Measurements from ENCODE around the gene ZNF296. TPM values are rescaled to one million over a fixed set of nuclear protein-coding genes. Genes with fewer than 3 reads are reported as not detected.

ZNF296 gene
- total and polyA plus RNA-seq, 2 experiments from 2014 or later, result not detected

DNA sequence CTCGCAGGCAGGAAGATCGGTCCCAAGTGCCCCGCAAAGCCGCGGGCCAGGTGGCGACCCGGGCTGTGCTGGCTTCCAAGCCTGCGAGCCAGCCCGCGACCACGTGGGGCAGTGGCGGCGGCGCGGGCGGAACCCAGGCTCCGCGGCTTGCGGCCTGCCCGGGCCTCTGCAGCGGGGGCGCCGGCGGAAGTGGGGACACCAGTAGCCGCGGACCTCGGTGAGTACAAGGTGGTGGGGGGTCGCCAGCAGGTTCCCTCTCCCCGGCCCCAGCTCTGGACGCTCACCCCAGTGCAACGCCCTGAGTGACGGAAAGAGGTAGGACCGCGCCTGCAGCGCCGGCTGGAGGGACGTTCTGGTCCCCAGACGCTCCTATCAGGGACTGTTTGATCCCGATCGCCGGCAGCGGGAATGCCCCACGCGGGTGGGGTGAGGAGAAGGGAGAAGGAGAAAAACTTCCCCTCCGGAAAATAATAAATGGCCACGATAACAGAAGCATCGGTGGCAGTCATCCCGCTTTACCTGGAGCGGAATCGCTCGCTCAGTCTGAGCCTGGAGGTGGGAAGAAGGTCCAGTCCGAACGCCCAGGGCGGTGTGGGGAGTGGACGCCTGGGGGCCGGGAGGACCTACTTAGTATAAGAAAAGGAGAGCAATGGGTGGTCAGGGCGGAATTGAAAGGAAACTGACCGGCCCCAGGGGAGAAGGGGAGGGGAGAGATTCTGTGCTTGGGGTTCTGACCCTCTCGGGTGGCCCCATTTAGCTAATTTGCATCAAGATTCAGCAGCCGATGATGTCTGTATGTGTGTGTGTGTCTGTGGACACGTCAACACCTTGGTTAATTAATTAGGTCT is 3.0 kb upstream of the ZNF296 start, which contains the start of gene GEMIN7:
GEMIN7 (plus strand) TSS at position 198 of the 848 bp plus-strand sequence. CDS start 10,855 bp downstream, outside the sequence.
- WGBS, 2 experiments (ENCODE audit: low coverage in 1 of 2, low lambda C conversion rate in 2 of 2, missing lambda C conversion rate in 2 of 2), result 0 to 1% methylated on average over 58 to 60 of the region's 61 CpGs
- Histone ChIP-seq H3K4me3 (peak within 1 kb of the TSS; percentile 96), H3K36me3 (ENCODE audit: low read depth) (no peaks in the 10 kb centered on the region), H2AFZ (peak within 1 kb of the TSS; percentile 94), H3K9me3 (ENCODE audit: low read depth) (no peaks in the 10 kb centered on the region), H3K4me2 (ENCODE audit: unreplicated experiment) (peak within 1 kb of the TSS; percentile 92), H3K27ac (peak within 1 kb of the TSS; percentile 60), H3K9me2 (ENCODE audit: insufficient read depth) (no peaks in the 10 kb centered on the region), H3K79me2 (ENCODE audit: insufficient read depth) (peaks cover 47% of the 10 kb centered on the region), H3F3A (ENCODE audit: insufficient read depth) (peaks cover 12% of the 10 kb centered on the region; the same call in 1 of the 2 replicates), H3K27me3 (replicated peaks; ENCODE audit: insufficient read depth) (no peaks in the 10 kb centered on the region), H3K9ac (peak within 1 kb of the TSS; percentile 93), H3K4me1 (ENCODE audit: insufficient read depth) (peaks cover 8% of the 10 kb centered on the region), H4K20me1 (ENCODE audit: insufficient read depth) (no peaks in the 10 kb centered on the region)
- in situ Hi-C loops (cut with MboI), result no loop called here
- DNase-seq, result peak; percentile 92
- no peak for TF ChIP-seq EZH2phosphoT487 (IDR thresholded peaks at IDR 0.05; ENCODE audit: insufficient read depth, low read depth)
- no peak for TF ChIP-seq EZH2 (IDR thresholded peaks at IDR 0.05; ENCODE audit: insufficient read depth, poor library complexity, severe bottlenecking)

DNA sequence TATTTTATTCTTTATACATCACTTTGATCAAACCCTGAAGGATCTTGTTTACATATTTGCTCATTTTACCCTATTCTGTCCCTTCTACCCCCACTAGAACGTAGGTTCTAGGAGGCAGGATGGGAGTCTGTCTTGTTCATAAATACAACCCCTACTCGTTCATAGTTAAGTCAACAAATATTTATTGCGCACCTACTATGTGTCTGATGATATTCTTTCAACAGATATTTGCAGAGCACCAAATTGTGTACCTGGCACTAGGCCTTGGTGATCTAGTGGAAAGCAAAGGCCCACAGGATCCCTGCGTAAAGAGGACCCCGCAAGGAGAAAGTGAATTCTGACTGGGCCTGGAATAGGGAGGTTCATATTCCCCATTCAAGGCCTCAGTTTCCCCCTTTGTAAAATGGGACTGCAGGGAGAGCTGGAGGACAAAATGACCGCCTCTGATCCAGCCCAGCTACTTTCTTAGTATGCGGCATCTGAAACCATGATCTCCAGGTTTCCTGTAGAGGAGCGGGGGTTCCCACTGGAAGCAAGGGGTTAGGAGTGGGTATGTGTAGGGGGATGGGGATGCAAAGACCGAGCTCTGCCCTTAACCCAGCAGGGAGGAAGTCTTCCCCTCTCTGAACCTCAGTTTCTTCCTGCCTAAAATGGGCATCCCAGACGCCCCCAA is 2.2 kb upstream of the ZNF296 start:
- Histone ChIP-seq H2AFZ (peak overlapping the region; percentile 94), H3K36me3 (ENCODE audit: low read depth) (no peaks in the 10 kb centered on the region), H3K79me2 (ENCODE audit: insufficient read depth) (peaks cover 44% of the 10 kb centered on the region), H3K27me3 (replicated peaks; ENCODE audit: insufficient read depth) (no peaks in the 10 kb centered on the region), H3K4me3 (peak overlapping the region; percentile 96), H3K4me1 (ENCODE audit: insufficient read depth) (peaks cover 8% of the 10 kb centered on the region), H3K27ac (no peak overlapping the region), H3K9ac (peak overlapping the region; percentile 93), H3K9me3 (ENCODE audit: low read depth) (no peaks in the 10 kb centered on the region), H3K4me2 (ENCODE audit: unreplicated experiment) (peak overlapping the region; percentile 79), H3K9me2 (ENCODE audit: insufficient read depth) (no peaks in the 10 kb centered on the region), H4K20me1 (ENCODE audit: insufficient read depth) (no peaks in the 10 kb centered on the region), H3F3A (ENCODE audit: insufficient read depth) (peaks cover 17% of the 10 kb centered on the region; the same call in 1 of the 2 replicates)
- 54 to 62% methylated on average over 9 to 10 of the region's 10 CpGs for WGBS, 2 experiments (ENCODE audit: low coverage in 1 of 2, low lambda C conversion rate in 2 of 2, missing lambda C conversion rate in 2 of 2)
- in situ Hi-C loops (cut with MboI), result no loop called here
- TF ChIP-seq EZH2phosphoT487 (IDR thresholded peaks at IDR 0.05; ENCODE audit: insufficient read depth, low read depth) (no peak), EZH2 (IDR thresholded peaks at IDR 0.05; ENCODE audit: insufficient read depth, poor library complexity, severe bottlenecking) (no peak)
- no peak for DNase-seq

DNA sequence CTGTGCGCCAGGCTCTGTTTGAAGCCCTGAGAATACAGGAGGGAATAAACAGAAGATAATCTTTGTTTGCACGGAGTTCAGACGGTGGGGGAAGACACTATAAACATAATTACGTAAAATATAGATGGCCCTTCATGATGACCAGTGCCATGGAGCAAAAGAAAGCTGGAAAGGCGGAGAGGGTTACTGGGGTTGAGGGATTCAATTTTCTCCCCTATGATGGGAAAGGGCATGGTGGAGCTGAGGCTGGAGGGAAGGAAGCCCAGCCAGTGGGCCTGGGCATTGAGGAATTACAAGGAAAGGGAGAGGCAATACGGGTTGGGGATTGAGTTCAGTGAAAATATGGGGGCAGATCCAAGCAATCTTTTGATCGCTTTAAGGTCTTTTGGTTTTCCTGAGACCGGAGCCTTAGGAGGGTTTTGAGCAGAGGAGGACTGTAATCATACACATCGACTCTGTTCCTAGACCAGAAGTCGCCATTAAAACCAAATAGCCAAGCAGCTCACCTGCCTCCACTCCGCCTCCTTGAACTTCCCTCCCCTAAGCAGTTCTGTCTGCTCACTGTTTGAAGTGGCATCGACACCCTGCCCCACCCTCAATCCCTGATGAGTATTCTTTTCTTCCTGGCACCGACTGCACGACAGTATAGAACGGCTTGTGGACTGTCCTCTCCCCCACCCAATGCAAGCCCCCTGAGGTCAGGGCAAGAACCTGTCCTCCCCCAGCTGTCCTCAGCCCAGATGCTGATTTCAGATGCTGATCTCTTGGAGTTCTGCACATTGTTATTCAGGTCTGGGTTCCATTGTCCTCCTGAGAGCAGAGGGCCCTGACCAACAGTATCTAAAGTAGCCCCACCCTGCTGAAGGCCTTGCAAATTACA is 813 bp upstream of the ZNF296 start:
- in situ Hi-C loops (cut with MboI), result no loop called here
- TF ChIP-seq EZH2 (IDR thresholded peaks at IDR 0.05; ENCODE audit: insufficient read depth, poor library complexity, severe bottlenecking) (no peak), EZH2phosphoT487 (IDR thresholded peaks at IDR 0.05; ENCODE audit: insufficient read depth, low read depth) (no peak)
- Histone ChIP-seq H3K4me1 (ENCODE audit: insufficient read depth) (peaks cover 8% of the 10 kb centered on the region), H3K27ac (no peak overlapping the region), H3F3A (ENCODE audit: insufficient read depth) (peaks cover 19% of the 10 kb centered on the region; the same call in 1 of the 2 replicates), H3K4me2 (ENCODE audit: unreplicated experiment) (peak overlapping the region; percentile 57), H3K4me3 (peak overlapping the region; percentile 58), H4K20me1 (ENCODE audit: insufficient read depth) (no peaks in the 10 kb centered on the region), H3K27me3 (replicated peaks; ENCODE audit: insufficient read depth) (no peaks in the 10 kb centered on the region), H3K9me3 (ENCODE audit: low read depth) (no peaks in the 10 kb centered on the region), H3K9me2 (ENCODE audit: insufficient read depth) (no peaks in the 10 kb centered on the region), H3K79me2 (ENCODE audit: insufficient read depth) (peaks cover 30% of the 10 kb centered on the region), H3K9ac (peak overlapping the region; percentile 49), H2AFZ (peak overlapping the region; percentile 77), H3K36me3 (ENCODE audit: low read depth) (no peaks in the 10 kb centered on the region)
- no peak for DNase-seq
- WGBS, 2 experiments (ENCODE audit: low coverage in 1 of 2, low lambda C conversion rate in 2 of 2, missing lambda C conversion rate in 2 of 2), result 88 to 89% methylated on average over 15 of the region's 15 CpGs
